Neuronal stem cell (in vitro differentiated cells): ENCODE measurements around the gene GRIK3.
A peak's percentile ranks its signal among the peaks of the same experiment; 100 is the strongest.

Experiments used
- DNase-seq: peaks from one replicate; pipeline ENCODE4 v3.0.0-alpha.2; 2013; ENCODE audit warnings: low spot score
- H2AFZ ChIP-seq: one replicate; pipeline ENCODE4 v1.6.1; 2013; ENCODE audit warnings: mild to moderate bottlenecking, low read length, inconsistent platforms
- H2AK5ac ChIP-seq: 2 replicates; pipeline ENCODE4 v1.6.1; 2013; ENCODE audit warnings: low read depth, mild to moderate bottlenecking, inconsistent platforms, low read length, moderate library complexity, mixed read lengths
- H2BK120ac ChIP-seq: 2 replicates; pipeline ENCODE4 v1.6.1; 2013; ENCODE audit warnings: low read depth, mild to moderate bottlenecking, inconsistent platforms, low read length, moderate library complexity, mixed read lengths
- H2BK12ac ChIP-seq: one replicate; pipeline ENCODE4 v1.6.1; 2013; ENCODE audit warnings: low read length, inconsistent platforms
- H2BK15ac ChIP-seq: 2 replicates; pipeline ENCODE4 v1.6.1; 2013; ENCODE audit warnings: mild to moderate bottlenecking, low read length, inconsistent platforms, mixed read lengths
- H2BK5ac ChIP-seq: one replicate; pipeline ENCODE4 v1.6.1; 2013; ENCODE audit warnings: inconsistent platforms, mild to moderate bottlenecking, low read length, moderate library complexity
- H3K14ac ChIP-seq: one replicate; pipeline ENCODE4 v1.6.1; 2013; ENCODE audit warnings: low read length, inconsistent platforms
- H3K18ac ChIP-seq: 2 replicates; pipeline ENCODE4 v1.6.1; 2013; ENCODE audit warnings: low read length, inconsistent platforms
- H3K23ac ChIP-seq: 2 replicates; pipeline ENCODE4 v1.6.1; 2013; ENCODE audit warnings: low read depth, mild to moderate bottlenecking, mixed read lengths, low read length, inconsistent platforms; ENCODE audit not compliant: poor library complexity
- H3K27ac ChIP-seq: replicated peaks from 3 replicates; pipeline ENCODE4 v1.5.1; 2013; ENCODE audit warnings: low read length, inconsistent platforms
- H3K27me3 ChIP-seq, 3 experiments: 2 replicates each; pipeline ENCODE4 v1.6.1; 2013; ENCODE audit warnings: low read length in 3 of 3, mild to moderate bottlenecking in 2 of 3, inconsistent platforms in 1 of 3, low read depth in 1 of 3, mixed read lengths in 1 of 3, moderate library complexity in 1 of 3; ENCODE audit not compliant: control insufficient read depth in 3 of 3, insufficient read depth in 3 of 3
- H3K36me3 ChIP-seq, 2 donors: replicated peaks in 1 of 2; 2 replicates each; pipeline ENCODE4 v1.6.1; 2013; ENCODE audit warnings: low read length in 2 of 2; ENCODE audit not compliant: control insufficient read depth in 2 of 2, insufficient read depth in 2 of 2
- H3K4ac ChIP-seq: 2 replicates; pipeline ENCODE4 v1.6.1; 2013; ENCODE audit warnings: inconsistent platforms, mild to moderate bottlenecking, low read length, moderate library complexity
- H3K4me1 ChIP-seq, 2 donors: 1 replicate in 1 of 2; 2 replicates in 1 of 2; pipeline ENCODE4 v1.6.1; 2013; ENCODE audit warnings: low read length in 2 of 2, low read depth in 1 of 2; ENCODE audit not compliant: control insufficient read depth in 2 of 2, insufficient read depth in 1 of 2
- H3K4me2 ChIP-seq: one replicate; pipeline ENCODE4 v1.6.1; 2013; ENCODE audit warnings: mild to moderate bottlenecking, low read length, inconsistent platforms; ENCODE audit not compliant: insufficient read depth, poor library complexity, severe bottlenecking
- H3K4me3 ChIP-seq, 2 donors: 2 replicates each; pipeline ENCODE4 v1.5.1; 2013; ENCODE audit warnings: low read length in 2 of 2, mild to moderate bottlenecking in 2 of 2, inconsistent platforms in 1 of 2, moderate library complexity in 1 of 2
- H3K79me1 ChIP-seq: one replicate; pipeline ENCODE4 v1.6.1; 2013; ENCODE audit warnings: low read depth, mild to moderate bottlenecking, inconsistent platforms, low read length, moderate library complexity
- H3K9ac ChIP-seq: one replicate; pipeline ENCODE4 v1.6.1; 2013; ENCODE audit warnings: mild to moderate bottlenecking, low read depth, low read length, inconsistent platforms; ENCODE audit not compliant: poor library complexity
- H3K9me3 ChIP-seq, 2 donors: replicated peaks in 1 of 2; 2 replicates each; pipeline versions ENCODE3 to v1.6.1; 2013; ENCODE audit warnings: low read length in 2 of 2, mild to moderate bottlenecking in 2 of 2, inconsistent platforms in 1 of 2, low read depth in 1 of 2, mixed read lengths in 1 of 2, moderate library complexity in 1 of 2; ENCODE audit not compliant: control insufficient read depth in 2 of 2, insufficient read depth in 1 of 2
- H4K8ac ChIP-seq: one replicate; pipeline ENCODE4 v1.6.1; 2013; ENCODE audit warnings: low read depth, mild to moderate bottlenecking, inconsistent platforms, low read length, moderate library complexity
- H4K91ac ChIP-seq: one replicate; pipeline ENCODE4 v1.6.1; 2013; ENCODE audit warnings: low read length, low read depth, mild to moderate bottlenecking, inconsistent platforms; ENCODE audit not compliant: poor library complexity
- WGBS, 2 donors: extraction: QIAGEN DNeasy Blood & Tissue Kit; methylation state at CpG; one replicate each; pipeline ENCODE4 v1.1.7; 2013; ENCODE audit warnings: missing lambda C conversion rate in 2 of 2, mixed read lengths in 1 of 2; ENCODE audit not compliant: insufficient read length in 2 of 2, insufficient replicate concordance in 1 of 2; ENCODE audit errors: extremely low coverage in 2 of 2; 5-methylcytosine and 5-hydroxymethylcytosine counted together

Gene GRIK3

DNA sequence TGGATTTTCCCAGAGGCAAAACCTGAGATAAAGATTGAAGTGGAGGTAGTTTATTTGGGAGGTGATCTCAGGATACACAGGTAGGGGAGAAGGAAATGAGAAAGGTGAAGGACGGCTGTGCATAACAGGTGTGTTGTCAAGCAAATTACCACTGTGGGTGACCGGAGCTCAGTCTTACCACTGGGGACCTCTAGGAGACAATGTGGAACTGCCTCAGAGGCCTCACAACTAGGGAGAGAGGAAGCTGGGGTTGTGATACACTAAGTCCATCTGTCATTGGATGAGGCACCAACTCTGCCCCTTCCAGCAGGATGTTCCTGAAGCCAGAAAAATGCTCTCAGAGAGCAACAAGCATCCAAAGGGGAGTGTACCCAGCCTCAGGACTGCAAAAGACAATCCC lies 32.6 kb downstream of the GRIK3 start:
- no peak overlapping the region for H2AK5ac ChIP-seq

DNA sequence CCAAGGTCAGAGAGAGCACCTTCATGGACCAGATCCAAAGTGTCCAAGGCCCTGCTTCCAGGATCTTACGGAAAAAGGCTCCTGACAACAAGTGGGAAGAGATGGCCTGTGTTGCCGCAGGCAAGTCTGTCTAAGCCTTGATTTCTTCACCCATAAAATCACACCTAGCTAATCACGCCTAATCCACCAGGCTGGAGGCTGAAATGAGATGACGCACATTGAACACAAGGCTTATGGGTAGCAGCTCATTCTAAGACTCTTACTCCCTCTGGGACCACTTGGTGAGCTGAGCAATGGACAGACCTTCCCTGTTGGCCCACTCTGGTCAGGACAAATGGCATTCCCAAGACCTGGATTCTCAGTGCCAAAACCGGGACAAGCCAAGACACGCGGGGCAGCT lies 38.2 kb downstream of the GRIK3 start:
- H2AFZ ChIP-seq = no peak overlapping the region
- no CpG with 5 or more reads among the region's 7 CpGs for WGBS, 2 donors
- H3K4me3 ChIP-seq = no peak overlapping the region
- no peak for DNase-seq
- H3K79me1 ChIP-seq = no peaks in the 10 kb centered on the region
- peak overlapping the region; percentile 28 for H2BK15ac ChIP-seq
- H3K14ac ChIP-seq = no peak overlapping the region
- no peaks in the 10 kb centered on the region for H3K27me3 ChIP-seq
- H2AK5ac ChIP-seq = no peak overlapping the region
- no peak overlapping the region for H3K23ac ChIP-seq
- no peak overlapping the region for H4K91ac ChIP-seq
- no peak overlapping the region for H3K4ac ChIP-seq
- H3K4me2 ChIP-seq = no peak overlapping the region
- H3K4me1 ChIP-seq = no peaks in the 10 kb centered on the region
- no peak overlapping the region for H3K18ac ChIP-seq
- no peaks in the 10 kb centered on the region for H3K9me3 ChIP-seq
- no peak overlapping the region for H2BK12ac ChIP-seq
- no peak overlapping the region for H4K8ac ChIP-seq
- no peak overlapping the region for H2BK5ac ChIP-seq
- no peak overlapping the region for H2BK120ac ChIP-seq
- no peaks in the 10 kb centered on the region for H3K36me3 ChIP-seq
- H3K9ac ChIP-seq = no peak overlapping the region
- no peak overlapping the region for H3K27ac ChIP-seq

More for the DNA sequence above, 32.6 kb downstream of the GRIK3 start:
- H2BK120ac ChIP-seq = no peak overlapping the region
- peaks cover 0 to 9% of the 10 kb centered on the region in 2 donors for H3K4me1 ChIP-seq
- H3K4me3 ChIP-seq = no peak overlapping the region
- H3K4ac ChIP-seq = no peak overlapping the region
- H3K36me3 ChIP-seq = no peaks in the 10 kb centered on the region
- H3K27ac ChIP-seq = no peak overlapping the region
- no CpG with 5 or more reads among the region's 2 CpGs for WGBS, 2 donors
- no peak overlapping the region for H3K4me2 ChIP-seq
- peaks cover 0 to 3% (median 0%) of the 10 kb centered on the region in 3 experiments for H3K27me3 ChIP-seq
- H2BK5ac ChIP-seq = no peak overlapping the region
- H4K8ac ChIP-seq = no peak overlapping the region
- H2BK12ac ChIP-seq = no peak overlapping the region
- no peak overlapping the region for H3K14ac ChIP-seq
- no peak overlapping the region for H4K91ac ChIP-seq
- H3K79me1 ChIP-seq = no peaks in the 10 kb centered on the region
- H3K23ac ChIP-seq = no peak overlapping the region
- no peak overlapping the region for H2BK15ac ChIP-seq
- H2AFZ ChIP-seq = no peak overlapping the region
- no peak overlapping the region for H3K18ac ChIP-seq
- no peak overlapping the region for H3K9ac ChIP-seq
- no peak for DNase-seq
- H3K9me3 ChIP-seq = no peaks in the 10 kb centered on the region

DNA sequence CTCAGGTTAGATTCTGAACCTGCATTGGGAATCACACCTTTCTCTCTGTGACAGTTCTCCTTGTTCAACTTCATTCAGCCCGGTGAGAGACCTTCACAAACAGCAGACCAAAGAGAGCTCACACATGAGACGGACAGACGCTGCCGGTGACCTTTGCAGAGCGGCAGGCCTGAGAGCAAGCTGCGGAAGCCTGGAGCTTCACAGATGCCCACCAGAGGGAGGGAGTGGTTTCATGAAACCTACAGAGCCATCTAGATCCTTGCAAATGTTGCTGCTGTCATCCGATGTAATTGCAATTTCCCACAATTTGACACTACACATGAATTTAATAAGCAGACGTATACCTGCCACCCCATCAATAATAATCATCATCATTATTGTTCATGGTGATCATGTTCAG lies 39.4 kb downstream of the GRIK3 start:
- H3K4me1 ChIP-seq = peaks cover 0 to under 1% of the 10 kb centered on the region in 2 donors
- H3K79me1 ChIP-seq = no peaks in the 10 kb centered on the region
- no peaks in the 10 kb centered on the region for H3K9me3 ChIP-seq
- no peak overlapping the region for H4K8ac ChIP-seq
- no peak overlapping the region for H3K4me2 ChIP-seq
- no peak for DNase-seq
- no peak overlapping the region for H2BK15ac ChIP-seq
- H3K18ac ChIP-seq = no peak overlapping the region
- H3K23ac ChIP-seq = no peak overlapping the region
- H3K36me3 ChIP-seq = no peaks in the 10 kb centered on the region
- peaks cover 0 to under 1% (median 0%) of the 10 kb centered on the region in 3 experiments for H3K27me3 ChIP-seq
- no peak overlapping the region for H2BK120ac ChIP-seq
- no peak overlapping the region for H2AFZ ChIP-seq
- no peak overlapping the region for H3K14ac ChIP-seq
- no peak overlapping the region for H2BK12ac ChIP-seq
- no peak overlapping the region for H4K91ac ChIP-seq
- H3K9ac ChIP-seq = no peak overlapping the region
- no peak overlapping the region for H2BK5ac ChIP-seq
- H2AK5ac ChIP-seq = no peak overlapping the region
- no peak overlapping the region for H3K4ac ChIP-seq
- no peak overlapping the region for H3K27ac ChIP-seq
- no peak overlapping the region for H3K4me3 ChIP-seq
- no CpG with 5 or more reads among the region's 8 CpGs for WGBS, 2 donors

DNA sequence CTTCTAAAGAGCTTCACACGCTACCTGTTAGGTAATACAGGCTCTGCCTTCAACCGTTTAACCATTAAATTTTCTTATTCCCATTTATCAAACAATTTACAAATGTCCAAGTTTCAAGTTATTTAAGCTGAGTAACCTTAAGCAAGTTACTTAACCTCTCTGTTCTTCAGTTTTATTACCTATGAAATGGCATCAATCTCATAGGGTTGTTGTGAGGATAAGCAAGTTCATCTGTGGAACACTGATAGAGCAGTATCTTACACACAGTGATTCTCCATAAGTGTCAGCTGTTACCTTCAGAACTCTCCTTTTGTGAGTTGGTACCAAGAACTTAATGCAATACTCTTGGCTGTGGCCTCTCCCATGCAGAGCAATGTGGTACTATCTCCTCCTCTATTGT lies 40.0 kb downstream of the GRIK3 start:
- no peak overlapping the region for H2BK5ac ChIP-seq
- no peak overlapping the region for H4K91ac ChIP-seq
- H3K4ac ChIP-seq = no peak overlapping the region
- no peaks in the 10 kb centered on the region for H3K79me1 ChIP-seq
- H3K18ac ChIP-seq = no peak overlapping the region
- no peaks in the 10 kb centered on the region for H3K9me3 ChIP-seq
- H3K27me3 ChIP-seq = peaks cover 0 to 6% (median 0%) of the 10 kb centered on the region in 3 experiments
- WGBS, 2 donors = no CpG with 5 or more reads among the region's 2 CpGs
- H3K4me3 ChIP-seq = no peak overlapping the region
- no peak overlapping the region for H3K4me2 ChIP-seq
- H2AK5ac ChIP-seq = no peak overlapping the region
- H2BK12ac ChIP-seq = no peak overlapping the region
- no peak overlapping the region for H2BK15ac ChIP-seq
- no peak overlapping the region for H2BK120ac ChIP-seq
- peaks cover 0 to 7% of the 10 kb centered on the region in 2 donors for H3K4me1 ChIP-seq
- H3K36me3 ChIP-seq = no peaks in the 10 kb centered on the region
- no peak overlapping the region for H4K8ac ChIP-seq
- no peak overlapping the region for H3K27ac ChIP-seq
- DNase-seq = no peak
- H2AFZ ChIP-seq = no peak overlapping the region
- H3K23ac ChIP-seq = no peak overlapping the region
- H3K9ac ChIP-seq = no peak overlapping the region
- no peak overlapping the region for H3K14ac ChIP-seq
